Lung (tissue), 12 donors: ENCODE data around the gene SMIM44. TPM values are rescaled to one million over a fixed set of nuclear protein-coding genes. Genes with fewer than 3 reads are reported as not detected.
"Not testable (repeated sequence)": the region's sequence is repeated elsewhere in the genome, so short reads cannot be mapped to it uniquely, and the experiment has no call there.

Experiments
- ATAC-seq: fragments of 200-7000 bp; cut with Tn5 transposase; one replicate; pipeline ENCODE4 v1.9.1; 2020; ENCODE audit warnings: moderate number of reproducible peaks; ENCODE audit not compliant: insufficient read depth, low FRiP score
- DNase-seq, 3 donors: peaks; one replicate each; pipeline ENCODE4 v3.0.0-alpha.2; 2013 to 2017
- H3K27ac ChIP-seq, 2 donors: one replicate each; pipeline ENCODE4 v1.5.1; 2013; ENCODE audit warnings: mild to moderate bottlenecking in 2 of 2, moderate library complexity in 2 of 2, control low read depth in 1 of 2, inconsistent platforms in 1 of 2, low read depth in 1 of 2, low read length in 1 of 2
- H3K27me3 ChIP-seq, 3 donors: one replicate each; pipeline ENCODE4 v1.5.1; 2013; ENCODE audit warnings: low read length in 2 of 3; ENCODE audit not compliant: control insufficient read depth in 3 of 3, insufficient read depth in 3 of 3
- H3K36me3 ChIP-seq, 4 donors: one replicate each; pipeline ENCODE4 v1.5.1; 2013; ENCODE audit warnings: low read length in 4 of 4, mild to moderate bottlenecking in 1 of 4, moderate library complexity in 1 of 4; ENCODE audit not compliant: control insufficient read depth in 4 of 4, insufficient read depth in 4 of 4
- H3K4me1 ChIP-seq, 5 donors: one replicate each; pipeline ENCODE4 v1.5.1; 2013; ENCODE audit warnings: low read length in 5 of 5, mild to moderate bottlenecking in 2 of 5, moderate library complexity in 1 of 5; ENCODE audit not compliant: control insufficient read depth in 5 of 5, insufficient read depth in 5 of 5
- H3K4me3 ChIP-seq: one replicate; pipeline ENCODE4 v1.5.1; 2013; ENCODE audit warnings: mild to moderate bottlenecking, control low read depth, moderate library complexity
- H3K9ac ChIP-seq, 2 donors: one replicate each; pipeline ENCODE4 v1.5.1; 2013; ENCODE audit warnings: low read length in 2 of 2, control low read depth in 1 of 2; ENCODE audit not compliant: insufficient read depth in 1 of 2
- H3K9me3 ChIP-seq, 4 donors: one replicate each; pipeline ENCODE4 v1.5.1; 2013; ENCODE audit warnings: low read length in 3 of 4, mild to moderate bottlenecking in 1 of 4, moderate library complexity in 1 of 4; ENCODE audit not compliant: control insufficient read depth in 4 of 4, insufficient read depth in 3 of 4
- CTCF ChIP-seq: IDR thresholded peaks from 2 replicates; pipeline ENCODE4 v1.5.1; 2012; ENCODE audit warnings: mild to moderate bottlenecking; ENCODE audit errors: control extremely low read depth, extremely low read depth
- WGBS, 2 donors: extraction: QIAGEN DNeasy Blood & Tissue Kit; methylation state at CpG; one replicate each; pipeline ENCODE4 v1.1.7; 2013; 5-methylcytosine and 5-hydroxymethylcytosine counted together
- polyA plus RNA-seq, 2 donors: library from polyadenylated mRNA; stranded (reverse); fragments of 200-250 nt; gene quantifications; one replicate each; pipeline ENCODE4 v1.2.1, GENCODE V29; 2013
- total RNA-seq, 2 donors: library from RNA; depleted of rRNA in 1 of 2; stranded (reverse); fragments of >200 nt in 1 of 2; gene quantifications; one replicate each; pipeline ENCODE4 v1.2.1, GENCODE V29; 2014 to 2021
- donor health status: control.
- donor health status: control.
- donor health status: Bipolar disorder and iron deficiency.
- donor health status: healthy.
- donor health status: DM: yes; HTN: yes; CAD: no.

Gene SMIM44
- total and polyA plus RNA-seq, 4 donors = not detected

GRCh38 chr19:3531716-3532115 is 48.5 kb upstream of the SMIM44 start:
- ATAC-seq (no peak), DNase-seq (no peak)
- no peaks in the 10 kb centered on the region for H3K4me1 ChIP-seq
- H3K9ac ChIP-seq = no peak overlapping the region
- WGBS, 2 donors = 94 to 95% methylated on average over 27 to 29 of the region's 29 CpGs
- peaks cover 7 to 79% (median 32%) of the 10 kb centered on the region in 4 donors for H3K36me3 ChIP-seq
- no peak overlapping the region for H3K27ac ChIP-seq
- no peak for TF ChIP-seq CTCF
- H3K4me3 ChIP-seq = no peak overlapping the region
- H3K27me3 ChIP-seq = no peaks in the 10 kb centered on the region
- H3K9me3 ChIP-seq = no peaks in the 10 kb centered on the region

- 97 to 99% methylated on average over 12 of the region's 12 CpGs for WGBS, 2 donors
- no peaks in the 10 kb centered on the region for H3K4me1 ChIP-seq
- H3K9me3 ChIP-seq = no peaks in the 10 kb centered on the region
- DNase-seq (no peak), ATAC-seq (no peak)
- TF ChIP-seq CTCF = no peak
- H3K27ac ChIP-seq = no peak overlapping the region
- H3K4me3 ChIP-seq = no peak overlapping the region
- peaks cover 7 to 77% (median 33%) of the 10 kb centered on the region in 4 donors for H3K36me3 ChIP-seq
- H3K9ac ChIP-seq = no peak overlapping the region
- no peaks in the 10 kb centered on the region for H3K27me3 ChIP-seq
Observed at GRCh38 chr19:3530389-3530788, 47.1 kb upstream of the SMIM44 start.

- H3K4me3 ChIP-seq, H3K27ac ChIP-seq, H3K27me3 ChIP-seq, H3K9ac ChIP-seq, H3K9me3 ChIP-seq, DNase-seq, ATAC-seq, H3K4me1 ChIP-seq: not testable (repeated sequence)
- peaks cover 7 to 73% (median 35%) of the 10 kb centered on the region in 4 donors for H3K36me3 ChIP-seq
- 98 to 99% methylated on average over 7 of the region's 7 CpGs for WGBS, 2 donors
Observed at GRCh38 chr19:3529299-3529698, 46.1 kb upstream of the SMIM44 start.

GRCh38 chr19:3528539-3529211 is 45.4 kb upstream of the SMIM44 start:
- no peak overlapping the region for H3K27ac ChIP-seq
- no peak overlapping the region for H3K4me3 ChIP-seq
- 94 to 100% methylated on average over 20 of the region's 20 CpGs for WGBS, 2 donors
- H3K4me1 ChIP-seq = no peaks in the 10 kb centered on the region
- H3K9ac ChIP-seq = no peak overlapping the region
- ATAC-seq = no peak
- DNase-seq = no peak
- H3K36me3 ChIP-seq = peaks cover 7 to 75% (median 37%) of the 10 kb centered on the region in 4 donors
- H3K27me3 ChIP-seq = no peaks in the 10 kb centered on the region
- TF ChIP-seq CTCF = no peak
- no peaks in the 10 kb centered on the region for H3K9me3 ChIP-seq
